Tibial nerve (tissue), 4 donors: Measurements from ENCODE around the gene PLCG2. TPM values are rescaled to one million over a fixed set of nuclear protein-coding genes. Genes with fewer than 3 reads are reported as not detected.

Source experiments
- DNase-seq, 2 donors: peaks; one replicate each; pipeline ENCODE4 v3.0.0-alpha.2; 2019; ENCODE audit warnings: low spot score in 2 of 2
- H3K27ac ChIP-seq, 4 donors: fragments of 200-600 bp; sonication (generic) in 3 of 4; one replicate each; pipeline ENCODE4 v1.5.1; 2017 to 2019; ENCODE audit warnings: mild to moderate bottlenecking in 1 of 4
- H3K27me3 ChIP-seq, 2 donors: fragments of 200-600 bp; sonication (generic) in 1 of 2; one replicate each; pipeline versions ENCODE4 v1.5.1 to v1.6.0; 2017 to 2019
- H3K36me3 ChIP-seq, 3 donors: fragments of 200-600 bp; sonication (generic); one replicate each; pipeline ENCODE4 v1.5.1; 2018 to 2019
- H3K4me1 ChIP-seq, 4 donors: fragments of 200-600 bp; sonication (generic) in 3 of 4; one replicate each; pipeline ENCODE4 v1.5.1; 2017 to 2019
- H3K4me3 ChIP-seq, 4 donors: fragments of 200-600 bp; sonication (generic) in 3 of 4; one replicate each; pipeline ENCODE4 v1.5.1; 2017 to 2019; ENCODE audit warnings: mild to moderate bottlenecking in 1 of 4, moderate library complexity in 1 of 4
- H3K9me3 ChIP-seq, 4 donors: fragments of 200-600 bp; sonication (generic) in 3 of 4; one replicate each; pipeline ENCODE4 v1.5.1; 2017 to 2019
- CTCF ChIP-seq, 5 experiments: fragments of 200-600 bp in 3 of 5; fragments of 450-650 bp in 2 of 5; sonication (generic) in 3 of 5; IDR thresholded peaks; one replicate each; pipeline ENCODE4 v1.5.1; 2016 to 2019; ENCODE audit warnings: antibody characterized with exemption in 5 of 5, mild to moderate bottlenecking in 3 of 5, moderate library complexity in 2 of 5
- EP300 ChIP-seq, 2 donors: sonication (generic); formaldehyde crosslinking; IDR thresholded peaks; one replicate each; pipeline ENCODE4 v1.6.1; 2017; ENCODE audit warnings: antibody characterized with exemption in 2 of 2, mild to moderate bottlenecking in 1 of 2
- POLR2A ChIP-seq, 2 donors: fragments of 450-650 bp; IDR thresholded peaks; one replicate each; pipeline ENCODE4 v1.6.1; 2017; ENCODE audit warnings: antibody characterized with exemption in 2 of 2, mild to moderate bottlenecking in 2 of 2, moderate library complexity in 2 of 2
- WGBS, 2 donors: methylation state at CpG; one replicate each; pipeline ENCODE4 v1.1.5; 2018; 5-methylcytosine and 5-hydroxymethylcytosine counted together
- total RNA-seq, 4 donors: library from RNA; depleted of rRNA; stranded (reverse); fragments of >200 nt; gene quantifications; one replicate each; pipeline ENCODE4 v1.1.0, GENCODE V29; 2016

The PLCG2 gene
- total RNA-seq, 4 donors from 2014 or later, result 13.0 to 28.5 (median 18.9) TPM

GRCh38 chr16:81926036-81926435 lies 146.9 kb downstream of the PLCG2 start:
- peaks cover 0 to 4% (median 0%) of the 10 kb centered on the region in 3 donors for H3K36me3 ChIP-seq
- H3K9me3 ChIP-seq, result no peaks in the 10 kb centered on the region
- no peaks in the 10 kb centered on the region for H3K4me1 ChIP-seq
- TF ChIP-seq POLR2A (IDR thresholded peaks at IDR 0.05) (no peak), EP300 (IDR thresholded peaks at IDR 0.05) (no peak), CTCF (IDR thresholded peaks at IDR 0.05) (no peak)
- H3K27me3 ChIP-seq, result no peaks in the 10 kb centered on the region
- H3K4me3 ChIP-seq, result no peak overlapping the region
- 87 to 90% methylated on average over 8 to 9 of the region's 9 CpGs for WGBS, 2 donors
- DNase-seq, result no peak
- no peak overlapping the region for H3K27ac ChIP-seq

DNA sequence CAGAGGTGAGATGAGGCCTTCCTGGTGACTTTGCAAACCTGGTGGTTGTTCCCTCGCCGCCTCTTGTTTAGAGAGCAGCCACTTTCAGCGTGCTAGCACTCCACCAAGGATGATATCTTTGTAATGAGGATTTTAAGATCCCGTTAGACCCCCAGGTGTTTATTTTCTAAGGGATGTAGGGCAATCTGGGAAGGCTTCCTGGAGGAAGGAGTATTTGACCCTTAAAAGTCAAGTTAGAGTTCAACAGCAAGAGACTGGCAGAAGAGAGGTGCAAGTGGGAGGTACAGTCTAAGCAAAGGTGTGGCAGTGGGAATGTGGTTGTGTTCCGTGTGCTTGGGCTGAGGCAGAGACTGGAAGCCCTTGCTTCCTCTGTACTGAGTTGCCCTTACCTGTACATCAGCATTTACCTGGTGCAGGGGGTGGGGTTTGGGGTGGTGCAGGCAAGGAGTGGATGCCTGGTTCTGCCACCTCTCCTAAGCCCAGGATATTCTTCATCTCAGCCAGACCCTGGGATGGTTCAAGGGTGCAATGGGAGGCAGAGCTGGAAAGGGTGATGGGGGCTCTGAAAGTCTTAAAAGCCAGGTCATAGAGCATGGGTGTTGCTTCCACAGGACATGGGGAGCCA lies 148.6 kb downstream of the PLCG2 start:
- no peaks in the 10 kb centered on the region for H3K9me3 ChIP-seq
- DNase-seq, result no peak
- H3K27me3 ChIP-seq, result no peaks in the 10 kb centered on the region
- peaks cover 0 to 5% (median 0%) of the 10 kb centered on the region in 3 donors for H3K36me3 ChIP-seq
- no peak for TF ChIP-seq CTCF (IDR thresholded peaks at IDR 0.05)
- no peak for TF ChIP-seq POLR2A (IDR thresholded peaks at IDR 0.05)
- TF ChIP-seq EP300 (IDR thresholded peaks at IDR 0.05), result no peak
- 90 to 95% methylated on average over 5 of the region's 5 CpGs for WGBS, 2 donors
- no peaks in the 10 kb centered on the region for H3K4me1 ChIP-seq
- no peak overlapping the region for H3K4me3 ChIP-seq
- H3K27ac ChIP-seq, result no peak overlapping the region

DNA sequence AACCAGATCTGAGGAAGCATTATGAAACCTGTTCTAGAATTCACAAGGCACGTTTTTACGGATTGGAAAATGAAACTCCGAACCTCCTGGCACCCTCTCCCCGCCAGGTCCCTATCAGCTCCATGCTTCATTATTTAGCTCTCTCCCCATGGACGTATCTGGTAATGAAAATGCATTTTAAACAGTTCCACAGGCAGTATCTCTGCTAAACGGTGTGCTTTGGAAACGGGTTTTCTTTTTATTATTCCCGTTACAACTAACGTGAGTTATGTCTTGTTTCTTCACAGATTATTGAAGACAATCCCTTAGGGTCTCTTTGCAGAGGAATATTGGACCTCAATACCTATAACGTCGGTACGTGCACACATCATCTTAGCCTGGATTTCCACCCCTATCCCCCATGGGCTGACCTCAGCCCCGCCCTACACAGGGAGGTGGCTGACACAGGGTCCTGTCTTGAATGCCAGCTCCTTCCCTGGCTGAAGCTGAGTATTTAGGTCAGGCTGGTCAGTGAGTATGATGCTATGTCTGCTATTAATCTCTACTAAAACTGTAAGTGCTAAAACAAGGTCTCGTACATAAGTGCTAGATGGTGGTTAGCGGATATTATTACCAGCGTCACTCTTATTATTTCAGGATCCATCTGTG lies 149.3 kb downstream of the PLCG2 start:
- H3K9me3 ChIP-seq, result no peaks in the 10 kb centered on the region
- no peak overlapping the region for H3K27ac ChIP-seq
- no peaks in the 10 kb centered on the region for H3K27me3 ChIP-seq
- no peaks in the 10 kb centered on the region for H3K4me1 ChIP-seq
- 67 to 69% methylated on average over 16 of the region's 16 CpGs for WGBS, 2 donors
- no peak overlapping the region for H3K4me3 ChIP-seq
- peaks cover 0 to 5% (median 0%) of the 10 kb centered on the region in 3 donors for H3K36me3 ChIP-seq
- TF ChIP-seq CTCF (IDR thresholded peaks at IDR 0.05), result no peak
- no peak for TF ChIP-seq POLR2A (IDR thresholded peaks at IDR 0.05)
- no peak for TF ChIP-seq EP300 (IDR thresholded peaks at IDR 0.05)
- DNase-seq, result no peak

DNA sequence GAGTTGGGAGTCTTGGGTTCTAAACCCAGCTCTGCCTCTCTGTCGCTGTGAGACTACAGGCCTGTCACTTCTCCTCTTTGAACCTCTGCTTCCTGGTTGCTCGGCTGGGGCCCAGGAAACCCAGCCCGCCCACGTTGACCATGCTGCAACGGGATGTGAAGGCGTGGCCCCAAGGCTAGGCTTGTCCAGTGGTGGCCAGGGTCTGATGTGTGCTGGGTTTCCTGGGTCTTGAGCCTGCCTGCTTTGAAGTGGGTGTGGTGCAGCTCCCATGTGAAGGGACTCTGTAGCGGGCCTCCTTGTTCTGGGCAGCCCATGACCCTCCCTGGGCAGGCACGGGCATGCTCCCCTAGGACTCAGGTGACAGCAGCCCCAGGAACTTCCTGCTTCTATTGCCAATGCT lies 149.9 kb downstream of the PLCG2 start:
- Histone ChIP-seq H3K36me3 (peaks cover 0 to 5% (median 0%) of the 10 kb centered on the region in 3 donors), H3K9me3 (no peaks in the 10 kb centered on the region), H3K4me3 (no peak overlapping the region), H3K27ac (no peak overlapping the region), H3K27me3 (no peaks in the 10 kb centered on the region), H3K4me1 (no peaks in the 10 kb centered on the region)
- no peak for TF ChIP-seq CTCF (IDR thresholded peaks at IDR 0.05)
- no peak for TF ChIP-seq POLR2A (IDR thresholded peaks at IDR 0.05)
- no peak for TF ChIP-seq EP300 (IDR thresholded peaks at IDR 0.05)
- 53 to 65% methylated on average over 7 to 8 of the region's 8 CpGs for WGBS, 2 donors
- no peak for DNase-seq

- DNase-seq, result no peak
- H3K9me3 ChIP-seq, result no peaks in the 10 kb centered on the region
Observed at GRCh38 chr16:81929841-81930240, 150.8 kb downstream of the PLCG2 start.

More at GRCh38 chr16:81929841-81930240, 150.8 kb downstream of the PLCG2 start:
- Histone ChIP-seq H3K36me3 (peaks cover 0 to 5% (median 0%) of the 10 kb centered on the region in 3 donors), H3K4me1 (no peaks in the 10 kb centered on the region), H3K27ac (no peak overlapping the region), H3K4me3 (no peak overlapping the region), H3K27me3 (no peaks in the 10 kb centered on the region)
- no peak for TF ChIP-seq POLR2A (IDR thresholded peaks at IDR 0.05)
- TF ChIP-seq CTCF (IDR thresholded peaks at IDR 0.05), result no peak
- TF ChIP-seq EP300 (IDR thresholded peaks at IDR 0.05), result no peak
